D721Med (cell line): ENCODE measurements around the gene C9orf78.

Source experiments
- DNase-seq: peaks from one replicate; pipeline ENCODE4 v3.0.0; 2011; ENCODE audit warnings: low spot score; ENCODE audit not compliant: insufficient read length
- FAIRE-seq: peaks from 2 replicates; lab custom pipeline; 2011; peaks lifted over from hg19 to GRCh38; lab: Jason Lieb, UNC
- CTCF ChIP-seq: IDR thresholded peaks from 2 replicates; pipeline ENCODE4 v1.5.1; 2012; ENCODE audit warnings: mild to moderate bottlenecking, control low read depth; ENCODE audit not compliant: insufficient read depth; ENCODE audit errors: missing control alignments

C9orf78 gene

DNA sequence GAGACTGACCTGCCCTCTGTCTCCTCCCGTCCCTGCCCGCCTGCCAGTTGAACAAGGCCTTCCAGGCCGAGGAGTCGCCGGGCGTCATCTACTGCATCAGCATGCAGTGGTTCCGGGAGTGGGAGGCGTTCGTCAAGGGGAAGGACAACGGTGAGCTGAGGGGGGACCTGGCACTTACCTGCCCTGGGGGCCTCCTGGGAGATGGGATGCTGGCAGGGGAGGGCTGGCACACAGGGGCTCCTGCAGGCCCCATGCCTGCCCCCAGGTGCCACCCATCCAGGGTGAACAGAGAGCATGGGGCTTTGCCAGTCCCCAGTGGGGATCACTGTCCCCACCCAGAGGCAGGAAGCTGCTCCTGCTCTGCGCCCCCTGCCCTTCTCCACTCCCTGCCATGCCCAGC is 43.2 kb upstream of the C9orf78 start:
- no peak for FAIRE-seq
- no peak for TF ChIP-seq CTCF
- no peak for DNase-seq

DNA sequence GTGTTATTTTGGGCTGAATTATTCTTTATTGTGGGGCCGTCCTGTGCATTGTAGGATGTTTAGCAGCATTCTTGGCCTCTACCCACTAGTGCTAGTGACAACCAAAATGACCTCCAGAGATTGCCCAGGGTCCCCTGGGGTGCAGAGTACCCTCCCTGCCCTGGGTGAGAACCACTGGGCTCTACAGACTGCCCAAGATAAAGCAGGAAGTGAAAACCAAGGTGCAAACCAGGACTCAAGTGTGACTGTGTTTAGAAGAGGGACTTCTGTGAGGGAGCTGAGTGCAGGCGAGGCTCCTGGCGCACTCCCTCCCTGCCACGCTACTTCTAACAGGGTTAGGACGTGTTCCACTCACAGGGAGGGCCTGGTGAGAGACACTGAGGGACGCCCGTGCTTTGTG is 41.7 kb upstream of the C9orf78 start:
- FAIRE-seq (no peak), DNase-seq (no peak)
- TF ChIP-seq CTCF: no peak

DNA sequence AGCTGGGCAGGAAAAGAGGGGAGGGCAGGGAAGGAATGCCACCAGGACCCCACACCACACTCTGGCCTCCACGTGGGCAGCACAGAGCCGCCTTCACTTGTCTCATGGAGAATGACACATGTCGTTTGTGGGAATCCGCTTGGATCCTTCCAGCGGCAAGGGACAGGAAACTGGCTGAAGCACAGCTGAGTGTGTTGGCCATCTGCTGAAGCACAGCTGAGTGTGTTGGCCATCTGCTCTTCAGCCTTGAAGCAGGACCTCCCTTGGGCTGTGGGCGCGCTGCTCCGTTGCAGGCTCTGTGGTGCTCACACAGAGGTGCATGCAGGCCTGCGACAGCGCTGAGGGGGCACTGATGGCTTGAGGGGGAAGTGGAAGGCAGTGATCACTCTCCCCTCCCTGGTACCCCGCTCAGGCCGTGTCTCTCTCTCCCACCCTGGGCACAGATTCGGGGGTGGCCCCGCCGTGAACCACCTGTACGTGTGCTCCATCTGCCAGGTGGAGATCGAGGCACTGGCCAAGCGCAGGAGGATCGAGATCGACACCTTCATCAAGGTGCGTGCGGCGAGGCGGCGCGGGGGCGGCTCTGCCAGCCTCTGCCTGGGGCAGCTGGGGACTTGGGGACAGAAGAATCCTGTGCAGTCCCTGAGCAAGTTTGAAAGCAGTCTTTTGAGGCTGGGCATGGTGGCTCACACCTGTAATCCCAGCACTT is 40.8 kb upstream of the C9orf78 start:
- DNase-seq (peak; percentile 51), FAIRE-seq (no peak)
- TF ChIP-seq CTCF: no peak

DNA sequence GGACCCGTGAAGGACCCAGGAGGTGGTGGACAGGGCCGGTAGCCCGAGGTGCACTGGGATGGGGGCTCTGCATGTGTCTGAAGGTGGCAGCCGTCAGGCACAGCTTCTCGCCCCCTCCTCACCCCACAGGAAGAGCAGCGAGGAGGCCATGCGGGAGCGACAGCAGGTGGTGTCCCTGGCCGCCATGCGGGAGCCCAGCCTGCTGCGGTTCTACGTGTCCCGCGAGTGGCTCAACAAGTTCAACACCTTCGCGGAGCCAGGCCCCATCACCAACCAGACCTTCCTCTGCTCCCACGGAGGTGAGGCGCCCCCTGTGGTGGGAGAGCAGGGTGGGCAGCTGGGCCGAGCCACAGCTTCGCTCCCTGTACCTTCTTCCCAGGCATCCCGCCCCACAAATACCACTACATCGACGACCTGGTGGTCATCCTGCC is 40.1 kb upstream of the C9orf78 start:
- DNase-seq (no peak), FAIRE-seq (no peak)
- TF ChIP-seq CTCF: no peak

- no peak for DNase-seq
- FAIRE-seq: no peak
- no peak for TF ChIP-seq CTCF
These were observed 39.4 kb upstream of the C9orf78 start for GRCh38 chr9:129874261-129875101.

DNA sequence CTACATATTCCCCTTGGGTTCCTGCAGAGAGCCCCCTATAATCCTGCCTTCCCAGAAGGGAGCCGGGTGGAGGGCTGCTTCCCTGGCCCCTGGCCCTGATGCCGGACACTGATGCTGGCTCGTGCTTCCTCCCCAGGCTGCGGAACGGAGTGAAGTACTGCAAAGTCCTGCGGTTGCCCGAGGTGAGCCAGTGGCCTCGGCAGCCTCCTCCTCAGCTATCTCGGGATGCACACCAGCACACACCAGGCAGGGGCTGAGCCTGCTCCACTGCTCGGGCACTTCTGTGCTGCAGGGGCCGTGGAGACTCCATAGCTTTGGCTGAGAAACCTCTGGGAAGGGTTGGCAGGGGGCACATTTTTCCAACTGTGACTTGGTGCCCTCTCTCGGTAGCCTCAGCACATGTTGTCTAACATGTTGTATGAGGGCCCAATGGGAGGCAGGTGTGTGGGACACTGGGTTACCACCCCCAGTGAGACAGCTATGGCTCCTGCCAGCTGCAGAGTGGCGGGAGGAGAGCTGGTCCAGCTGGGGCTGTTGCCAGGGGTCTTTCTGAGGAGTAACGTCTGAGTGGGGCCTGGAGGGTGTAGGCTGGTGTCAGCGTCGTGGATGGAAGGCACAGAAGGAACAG is 38.6 kb upstream of the C9orf78 start:
- FAIRE-seq (no peak), DNase-seq (no peak)
- TF ChIP-seq CTCF: no peak
